ENCODE measurements around the gene ICAM5. TPM values are rescaled to one million over a fixed set of nuclear protein-coding genes. Genes with fewer than 3 reads are reported as not detected.
"Not testable (repeated sequence)": the region's sequence is repeated elsewhere in the genome, so short reads cannot be mapped to it uniquely, and the experiment has no call there.

Gene ICAM5
- total RNA-seq, 2 donors from 2014 or later = 0.41 to 0.49 TPM

DNA sequence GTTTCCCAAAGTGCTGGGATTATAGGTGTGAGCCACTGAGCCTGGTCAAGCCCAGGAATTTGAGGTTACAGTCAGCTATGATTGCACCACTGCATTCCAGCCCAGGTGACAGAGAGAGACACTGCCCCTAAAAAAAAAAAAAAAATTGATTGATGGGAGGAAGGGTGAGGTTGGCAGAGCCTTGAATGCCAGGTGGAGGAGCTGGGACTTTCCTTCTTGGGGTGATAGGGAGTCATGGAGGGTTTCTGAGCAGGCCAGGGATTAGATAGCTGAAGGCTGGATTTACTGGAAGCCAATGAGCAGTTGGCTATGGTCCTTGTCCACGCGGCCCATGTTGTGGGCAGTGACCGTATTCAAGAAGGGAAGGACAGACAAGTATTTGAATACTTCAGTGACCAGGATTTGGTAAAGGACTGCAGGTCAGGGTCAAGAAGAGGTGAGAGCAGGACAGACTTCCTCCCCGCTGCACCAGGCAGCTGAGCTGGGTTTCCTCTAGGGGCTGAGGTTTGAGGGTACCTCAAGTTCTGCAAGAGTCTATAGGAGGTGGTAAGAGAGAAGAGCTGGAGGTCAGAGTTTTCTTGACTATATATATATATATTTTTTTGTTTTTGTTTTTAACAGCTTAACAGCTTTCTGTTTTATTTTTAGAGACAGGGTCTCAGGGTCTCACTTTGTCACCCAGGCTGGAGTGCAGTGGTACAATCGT is 9.9 kb upstream of the ICAM5 start:
- TF ChIP-seq CTCF (IDR thresholded peaks at IDR 0.05) = no peak
- peaks cover 5% of the 10 kb centered on the region for H3K36me3 ChIP-seq
- ATAC-seq (ENCODE audit: insufficient number of reproducible peaks, low FRiP score, low read depth) = no peak

GRCh38 chr19:10282043-10282442 is 7.7 kb upstream of the ICAM5 start:
- H3K36me3 ChIP-seq; H3K27me3 ChIP-seq (replicated peaks; ENCODE audit: insufficient read depth): not testable (repeated sequence)

More for the DNA sequence above, 9.9 kb upstream of the ICAM5 start:
- no peaks in the 10 kb centered on the region for H3K27me3 ChIP-seq (replicated peaks; ENCODE audit: insufficient read depth)
- DNase-seq (ENCODE audit: low spot score) = no peak
- H3K4me1 ChIP-seq (ENCODE audit: control insufficient read depth in 1 of 2, low read depth in 2 of 2) = no peaks in the 10 kb centered on the region
- no peaks in the 10 kb centered on the region for H3K9me3 ChIP-seq
- no peak overlapping the region for H3K27ac ChIP-seq
- no peak overlapping the region for H3K4me3 ChIP-seq

GRCh38 chr19:10283301-10284064 is 6.3 kb upstream of the ICAM5 start:
- no peak for DNase-seq (ENCODE audit: low spot score)
- no peak overlapping the region for H3K4me3 ChIP-seq
- TF ChIP-seq CTCF (IDR thresholded peaks at IDR 0.05) = no peak
- peaks cover 5% of the 10 kb centered on the region for H3K36me3 ChIP-seq
- ATAC-seq (ENCODE audit: insufficient number of reproducible peaks, low FRiP score, low read depth) = no peak
- no peak overlapping the region for H3K27ac ChIP-seq
- H3K4me1 ChIP-seq (ENCODE audit: control insufficient read depth in 1 of 2, low read depth in 2 of 2) = peaks cover 13 to 17% of the 10 kb centered on the region in 2 donors
- no peaks in the 10 kb centered on the region for H3K9me3 ChIP-seq
- no peaks in the 10 kb centered on the region for H3K27me3 ChIP-seq (replicated peaks; ENCODE audit: insufficient read depth)

More at GRCh38 chr19:10282043-10282442, 7.7 kb upstream of the ICAM5 start:
- H3K4me1 ChIP-seq (ENCODE audit: control insufficient read depth in 1 of 2, low read depth in 2 of 2); H3K9me3 ChIP-seq; H3K4me3 ChIP-seq; H3K27ac ChIP-seq; ATAC-seq (ENCODE audit: insufficient number of reproducible peaks, low FRiP score, low read depth); DNase-seq (ENCODE audit: low spot score): not testable (repeated sequence)

DNA sequence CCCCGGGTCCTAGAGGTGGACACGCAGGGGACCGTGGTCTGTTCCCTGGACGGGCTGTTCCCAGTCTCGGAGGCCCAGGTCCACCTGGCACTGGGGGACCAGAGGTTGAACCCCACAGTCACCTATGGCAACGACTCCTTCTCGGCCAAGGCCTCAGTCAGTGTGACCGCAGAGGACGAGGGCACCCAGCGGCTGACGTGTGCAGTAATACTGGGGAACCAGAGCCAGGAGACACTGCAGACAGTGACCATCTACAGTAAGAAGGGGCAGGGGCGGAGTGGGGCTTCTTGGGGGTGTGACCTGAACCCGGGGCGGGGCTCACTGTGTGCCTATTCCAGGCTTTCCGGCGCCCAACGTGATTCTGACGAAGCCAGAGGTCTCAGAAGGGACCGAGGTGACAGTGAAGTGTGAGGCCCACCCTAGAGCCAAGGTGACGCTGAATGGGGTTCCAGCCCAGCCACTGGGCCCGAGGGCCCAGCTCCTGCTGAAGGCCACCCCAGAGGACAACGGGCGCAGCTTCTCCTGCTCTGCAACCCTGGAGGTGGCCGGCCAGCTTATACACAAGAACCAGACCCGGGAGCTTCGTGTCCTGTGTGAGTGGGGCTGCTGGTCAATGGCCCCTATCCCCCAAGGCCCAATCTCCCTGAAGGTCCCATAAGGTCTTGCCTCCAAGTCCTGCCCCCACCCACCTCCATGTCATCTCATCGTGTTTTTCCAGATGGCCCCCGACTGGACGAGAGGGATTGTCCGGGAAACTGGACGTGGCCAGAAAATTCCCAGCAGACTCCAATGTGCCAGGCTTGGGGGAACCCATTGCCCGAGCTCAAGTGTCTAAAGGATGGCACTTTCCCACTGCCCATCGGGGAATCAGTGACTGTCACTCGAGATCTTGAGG is 5.4 kb upstream of the ICAM5 start:
- no peaks in the 10 kb centered on the region for H3K9me3 ChIP-seq
- H3K4me3 ChIP-seq = no peak overlapping the region
- TF ChIP-seq CTCF (IDR thresholded peaks at IDR 0.05) = no peak
- H3K27ac ChIP-seq = no peak overlapping the region
- DNase-seq (ENCODE audit: low spot score) (no peak), ATAC-seq (ENCODE audit: insufficient number of reproducible peaks, low FRiP score, low read depth) (no peak)
- H3K36me3 ChIP-seq = peaks cover 5% of the 10 kb centered on the region
- peaks cover 2% of the 10 kb centered on the region for H3K27me3 ChIP-seq (replicated peaks; ENCODE audit: insufficient read depth)
- peaks cover 21 to 26% of the 10 kb centered on the region in 2 donors for H3K4me1 ChIP-seq (ENCODE audit: control insufficient read depth in 1 of 2, low read depth in 2 of 2)

GRCh38 chr19:10284960-10285278 is 4.8 kb upstream of the ICAM5 start:
- Histone ChIP-seq H3K36me3 (peaks cover 5% of the 10 kb centered on the region), H3K27me3 (replicated peaks; ENCODE audit: insufficient read depth) (peaks cover 3% of the 10 kb centered on the region), H3K4me3 (no peak overlapping the region), H3K27ac (no peak overlapping the region), H3K9me3 (no peaks in the 10 kb centered on the region), H3K4me1 (ENCODE audit: control insufficient read depth in 1 of 2, low read depth in 2 of 2) (peaks cover 25 to 32% of the 10 kb centered on the region in 2 donors)
- TF ChIP-seq CTCF (IDR thresholded peaks at IDR 0.05) = no peak
- no peak for ATAC-seq (ENCODE audit: insufficient number of reproducible peaks, low FRiP score, low read depth)
- no peak for DNase-seq (ENCODE audit: low spot score)
